SK-N-SH treated with all-trans-retinoic acid at 6 μM for 48 hours (cell line): ENCODE results near the gene SLC38A3.

ENCODE experiments used
- ATAC-seq: fragments of 200-7000 bp; cut with Tn5 transposase; 3 replicates; pipeline ENCODE4 v1.9.1; 2020; ENCODE audit warnings: mild to moderate bottlenecking, moderate library complexity
- ARNTL ChIP-seq: fragments of 450-650 bp; formaldehyde crosslinking; IDR thresholded peaks from 2 replicates; pipeline ENCODE4 v1.5.0; 2020; ENCODE audit warnings: low read depth, mild to moderate bottlenecking, moderate library complexity, borderline replicate concordance
- BACH2 ChIP-seq: fragments of 250-450 bp; sonication (Bioruptor Pico); IDR thresholded peaks from 2 replicates; pipeline ENCODE4 v1.9.0; 2021; ENCODE audit warnings: mild to moderate bottlenecking, borderline replicate concordance
- CSDC2 ChIP-seq: fragments of 250-450 bp; sonication (Bioruptor Pico); IDR thresholded peaks from 2 replicates; pipeline ENCODE4 v1.5.0; 2020; ENCODE audit warnings: mild to moderate bottlenecking, moderate library complexity
- ESRRG ChIP-seq: fragments of 250-450 bp; sonication (Bioruptor Pico); IDR thresholded peaks from 2 replicates; pipeline ENCODE4 v1.6.1; 2021; ENCODE audit warnings: mild to moderate bottlenecking
- GLIS3 ChIP-seq: fragments of 250-450 bp; sonication (Bioruptor Pico); IDR thresholded peaks from 2 replicates; pipeline ENCODE4 v1.5.0; 2020; ENCODE audit warnings: mild to moderate bottlenecking, moderate library complexity
- ISL1 ChIP-seq: fragments of 250-450 bp; sonication (Bioruptor Pico); IDR thresholded peaks from 2 replicates; pipeline ENCODE4 v2.1.2; 2022; ENCODE audit warnings: mild to moderate bottlenecking, moderate library complexity
- OSR1 ChIP-seq: fragments of 250-450 bp; sonication (Bioruptor Pico); IDR thresholded peaks from 2 replicates; pipeline ENCODE4 v1.8.0; 2022; ENCODE audit warnings: moderate library complexity, mild to moderate bottlenecking, inconsistent platforms
- PPARA ChIP-seq: fragments of 250-450 bp; sonication (Bioruptor Pico); IDR thresholded peaks from 2 replicates; pipeline ENCODE4 v1.5.0; 2020; ENCODE audit warnings: mild to moderate bottlenecking, borderline replicate concordance
- RARB ChIP-seq: fragments of 250-450 bp; sonication (Bioruptor Pico); IDR thresholded peaks from 2 replicates; pipeline ENCODE4 v1.8.0; 2021; ENCODE audit warnings: mild to moderate bottlenecking, moderate library complexity
- SNAI2 ChIP-seq: fragments of 250-450 bp; sonication (Bioruptor Pico); IDR thresholded peaks from 2 replicates; pipeline ENCODE4 v1.5.0; 2020; ENCODE audit warnings: mild to moderate bottlenecking, moderate library complexity
- TCF4 ChIP-seq: fragments of 250-450 bp; sonication (Bioruptor Pico); IDR thresholded peaks from 2 replicates; pipeline ENCODE4 v1.8.0; 2021; ENCODE audit warnings: mild to moderate bottlenecking, moderate library complexity, borderline replicate concordance
- TOX ChIP-seq: fragments of 250-450 bp; sonication (Bioruptor Pico); IDR thresholded peaks from 2 replicates; pipeline ENCODE4 v1.8.0; 2021; ENCODE audit warnings: mild to moderate bottlenecking, moderate library complexity, borderline replicate concordance
- ZC3H10 ChIP-seq: fragments of 250-450 bp; sonication (Bioruptor Pico); IDR thresholded peaks from 2 replicates; pipeline ENCODE4 v1.5.1; 2021; ENCODE audit warnings: mild to moderate bottlenecking, moderate library complexity
- ZFP3 ChIP-seq: fragments of 250-450 bp; sonication (Bioruptor Pico); IDR thresholded peaks from 2 replicates; pipeline ENCODE4 v1.5.0; 2020; ENCODE audit warnings: mild to moderate bottlenecking, moderate library complexity
- ZFP30 ChIP-seq: fragments of 450-650 bp; formaldehyde crosslinking; IDR thresholded peaks from 2 replicates; pipeline ENCODE4 v1.5.0; 2022; ENCODE audit warnings: mild to moderate bottlenecking, moderate library complexity
- ZNF565 ChIP-seq: fragments of 450-650 bp; formaldehyde crosslinking; conservative IDR thresholded peaks from 2 replicates; pipeline ENCODE4 v1.5.0; 2020; ENCODE audit warnings: low read depth, mild to moderate bottlenecking, moderate library complexity
- ZNF70 ChIP-seq: fragments of 450-650 bp; formaldehyde crosslinking; IDR thresholded peaks from 2 replicates; pipeline ENCODE4 v1.5.0; 2020; ENCODE audit warnings: mild to moderate bottlenecking, moderate library complexity
- TF ChIP-seq, protein P1 (sequence below): fragments of 250-450 bp; sonication (Bioruptor Pico); IDR thresholded peaks from 2 replicates; pipeline ENCODE4 v1.8.0; 2021; ENCODE audit warnings: low read depth, mild to moderate bottlenecking, moderate library complexity, borderline replicate concordance
- TF ChIP-seq, protein P2 (sequence below): fragments of 250-450 bp; sonication (Bioruptor Pico); IDR thresholded peaks from 2 replicates; pipeline ENCODE4 v1.8.0; 2020; ENCODE audit warnings: mild to moderate bottlenecking, moderate library complexity, borderline replicate concordance
- TF ChIP-seq, protein P3 (sequence below): fragments of 250-450 bp; sonication (Bioruptor Pico); IDR thresholded peaks from 2 replicates; pipeline ENCODE4 v1.5.1; 2021; ENCODE audit warnings: mild to moderate bottlenecking, moderate library complexity
- TF ChIP-seq, protein P4 (sequence below): fragments of 250-450 bp; sonication (Bioruptor Pico); IDR thresholded peaks from 2 replicates; pipeline ENCODE4 v1.5.1; 2020; ENCODE audit warnings: low read depth, mild to moderate bottlenecking, moderate library complexity
- TF ChIP-seq, protein P5 (sequence below): fragments of 250-450 bp; sonication (Bioruptor Pico); IDR thresholded peaks from 2 replicates; pipeline ENCODE4 v1.5.0; 2020; ENCODE audit warnings: mild to moderate bottlenecking, moderate library complexity

SLC38A3 gene

DNA sequence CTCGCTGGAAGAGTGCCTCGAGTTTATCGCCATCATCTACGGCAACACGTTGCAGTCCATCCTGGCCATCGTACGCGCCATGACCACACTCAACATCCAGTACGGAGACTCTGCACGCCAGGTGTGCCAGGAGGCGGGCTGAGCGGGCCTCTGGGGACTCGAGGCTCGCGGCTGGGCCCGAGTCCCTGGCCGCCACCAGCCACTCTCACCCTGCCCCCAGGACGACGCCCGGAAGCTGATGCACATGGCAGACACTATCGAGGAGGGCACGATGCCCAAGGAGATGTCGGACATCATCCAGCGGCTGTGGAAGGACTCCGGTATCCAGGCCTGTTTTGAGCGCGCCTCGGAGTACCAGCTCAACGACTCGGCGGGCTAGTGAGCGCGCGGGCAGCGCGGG lies 11.8 kb upstream of the SLC38A3 start:
- no peak for TF ChIP-seq TCF4 (CRISPR knock-in tag)
- TF ChIP-seq ESRRG (CRISPR knock-in tag) = no peak
- TF ChIP-seq ZFP3 (CRISPR knock-in tag) = no peak
- no peak for TF ChIP-seq TOX (CRISPR knock-in tag)
- TF ChIP-seq, protein P1, sequence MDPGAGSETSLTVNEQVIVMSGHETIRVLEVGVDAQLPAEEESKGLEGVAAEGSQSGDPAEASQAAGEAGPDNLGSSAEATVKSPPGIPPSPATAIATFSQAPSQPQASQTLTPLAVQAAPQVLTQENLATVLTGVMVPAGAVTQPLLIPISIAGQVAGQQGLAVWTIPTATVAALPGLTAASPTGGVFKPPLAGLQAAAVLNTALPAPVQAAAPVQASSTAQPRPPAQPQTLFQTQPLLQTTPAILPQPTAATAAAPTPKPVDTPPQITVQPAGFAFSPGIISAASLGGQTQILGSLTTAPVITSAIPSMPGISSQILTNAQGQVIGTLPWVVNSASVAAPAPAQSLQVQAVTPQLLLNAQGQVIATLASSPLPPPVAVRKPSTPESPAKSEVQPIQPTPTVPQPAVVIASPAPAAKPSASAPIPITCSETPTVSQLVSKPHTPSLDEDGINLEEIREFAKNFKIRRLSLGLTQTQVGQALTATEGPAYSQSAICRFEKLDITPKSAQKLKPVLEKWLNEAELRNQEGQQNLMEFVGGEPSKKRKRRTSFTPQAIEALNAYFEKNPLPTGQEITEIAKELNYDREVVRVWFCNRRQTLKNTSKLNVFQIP (CRISPR knock-in tag) = no peak
- TF ChIP-seq GLIS3 = no peak
- TF ChIP-seq ZC3H10 (CRISPR knock-in tag) = no peak
- no peak for TF ChIP-seq ARNTL (CRISPR knock-in tag)
- TF ChIP-seq, protein P2, sequence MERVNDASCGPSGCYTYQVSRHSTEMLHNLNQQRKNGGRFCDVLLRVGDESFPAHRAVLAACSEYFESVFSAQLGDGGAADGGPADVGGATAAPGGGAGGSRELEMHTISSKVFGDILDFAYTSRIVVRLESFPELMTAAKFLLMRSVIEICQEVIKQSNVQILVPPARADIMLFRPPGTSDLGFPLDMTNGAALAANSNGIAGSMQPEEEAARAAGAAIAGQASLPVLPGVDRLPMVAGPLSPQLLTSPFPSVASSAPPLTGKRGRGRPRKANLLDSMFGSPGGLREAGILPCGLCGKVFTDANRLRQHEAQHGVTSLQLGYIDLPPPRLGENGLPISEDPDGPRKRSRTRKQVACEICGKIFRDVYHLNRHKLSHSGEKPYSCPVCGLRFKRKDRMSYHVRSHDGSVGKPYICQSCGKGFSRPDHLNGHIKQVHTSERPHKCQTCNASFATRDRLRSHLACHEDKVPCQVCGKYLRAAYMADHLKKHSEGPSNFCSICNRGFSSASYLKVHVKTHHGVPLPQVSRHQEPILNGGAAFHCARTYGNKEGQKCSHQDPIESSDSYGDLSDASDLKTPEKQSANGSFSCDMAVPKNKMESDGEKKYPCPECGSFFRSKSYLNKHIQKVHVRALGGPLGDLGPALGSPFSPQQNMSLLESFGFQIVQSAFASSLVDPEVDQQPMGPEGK (CRISPR knock-in tag) = no peak
- no peak for TF ChIP-seq OSR1 (CRISPR knock-in tag)
- no peak for TF ChIP-seq RARB (CRISPR knock-in tag)
- TF ChIP-seq ZFP30 (CRISPR knock-in tag) = no peak
- TF ChIP-seq ZNF565 (CRISPR knock-in tag) = no peak
- TF ChIP-seq BACH2 (CRISPR knock-in tag) = no peak
- no peak for TF ChIP-seq SNAI2 (CRISPR knock-in tag)

DNA sequence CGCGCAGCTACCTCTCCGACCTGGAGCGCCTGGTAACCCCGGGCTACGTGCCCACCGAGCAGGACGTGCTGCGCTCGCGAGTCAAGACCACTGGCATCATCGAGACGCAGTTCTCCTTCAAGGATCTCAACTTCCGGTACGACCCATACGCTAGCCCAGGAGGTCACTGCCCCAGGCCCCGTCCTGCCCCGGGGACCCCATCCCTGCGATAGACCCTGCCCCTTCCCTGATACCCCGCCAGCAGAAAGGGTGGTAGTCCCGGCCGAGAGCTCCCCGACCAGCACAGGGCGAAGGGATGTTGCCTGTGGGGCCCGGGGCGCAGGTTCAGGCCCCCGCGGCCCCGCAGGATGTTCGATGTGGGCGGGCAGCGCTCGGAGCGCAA lies 11.3 kb upstream of the SLC38A3 start:
- ATAC-seq = no peak
- TF ChIP-seq ZFP3 (CRISPR knock-in tag) (no peak), PPARA (CRISPR knock-in tag) (no peak), BACH2 (CRISPR knock-in tag) (no peak)
- TF ChIP-seq, protein P3, sequence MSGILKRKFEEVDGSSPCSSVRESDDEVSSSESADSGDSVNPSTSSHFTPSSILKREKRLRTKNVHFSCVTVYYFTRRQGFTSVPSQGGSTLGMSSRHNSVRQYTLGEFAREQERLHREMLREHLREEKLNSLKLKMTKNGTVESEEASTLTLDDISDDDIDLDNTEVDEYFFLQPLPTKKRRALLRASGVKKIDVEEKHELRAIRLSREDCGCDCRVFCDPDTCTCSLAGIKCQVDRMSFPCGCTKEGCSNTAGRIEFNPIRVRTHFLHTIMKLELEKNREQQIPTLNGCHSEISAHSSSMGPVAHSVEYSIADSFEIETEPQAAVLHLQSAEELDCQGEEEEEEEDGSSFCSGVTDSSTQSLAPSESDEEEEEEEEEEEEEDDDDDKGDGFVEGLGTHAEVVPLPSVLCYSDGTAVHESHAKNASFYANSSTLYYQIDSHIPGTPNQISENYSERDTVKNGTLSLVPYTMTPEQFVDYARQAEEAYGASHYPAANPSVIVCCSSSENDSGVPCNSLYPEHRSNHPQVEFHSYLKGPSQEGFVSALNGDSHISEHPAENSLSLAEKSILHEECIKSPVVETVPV (CRISPR knock-in tag) = no peak

More for the DNA sequence above, 11.8 kb upstream of the SLC38A3 start:
- no peak for ATAC-seq

DNA sequence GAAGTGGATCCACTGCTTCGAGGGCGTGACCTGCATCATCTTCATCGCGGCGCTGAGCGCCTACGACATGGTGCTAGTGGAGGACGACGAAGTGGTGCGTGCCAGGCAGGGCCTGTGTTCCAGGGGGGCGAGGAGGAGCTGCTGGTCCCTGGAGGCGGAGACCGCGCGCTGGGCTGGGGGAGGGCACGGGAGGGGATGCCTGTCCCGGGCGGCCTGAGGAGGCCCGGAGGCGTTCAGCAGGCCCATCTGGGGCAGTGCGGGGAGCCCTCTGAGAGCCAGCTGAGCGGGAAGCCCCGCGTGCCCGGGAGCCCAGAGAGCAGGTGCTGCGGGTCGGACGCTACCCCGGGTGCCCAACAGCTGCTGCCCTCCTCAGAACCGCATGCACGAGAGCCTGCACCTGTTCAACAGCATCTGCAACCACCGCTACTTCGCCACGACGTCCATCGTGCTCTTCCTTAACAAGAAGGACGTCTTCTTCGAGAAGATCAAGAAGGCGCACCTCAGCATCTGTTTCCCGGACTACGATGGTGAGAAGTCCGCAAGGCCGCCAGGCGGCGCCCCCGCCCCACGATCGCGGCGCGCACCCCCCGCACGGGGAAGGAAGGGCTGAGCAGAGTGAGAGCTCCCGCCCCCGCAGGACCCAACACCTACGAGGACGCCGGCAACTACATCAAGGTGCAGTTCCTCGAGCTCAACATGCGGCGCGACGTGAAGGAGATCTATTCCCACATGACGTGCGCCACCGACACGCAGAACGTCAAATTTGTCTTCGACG lies 10.8 kb upstream of the SLC38A3 start:
- TF ChIP-seq TOX (CRISPR knock-in tag) (no peak), ISL1 (CRISPR knock-in tag) (no peak), ZNF70 (CRISPR knock-in tag) (no peak), ZNF565 (CRISPR knock-in tag) (no peak), SNAI2 (CRISPR knock-in tag) (no peak), TCF4 (CRISPR knock-in tag) (no peak), ZC3H10 (CRISPR knock-in tag) (no peak), CSDC2 (CRISPR knock-in tag) (no peak), BACH2 (CRISPR knock-in tag) (no peak), PPARA (CRISPR knock-in tag) (no peak), ESRRG (CRISPR knock-in tag) (no peak), ZFP30 (CRISPR knock-in tag) (no peak), GLIS3 (no peak), ZFP3 (CRISPR knock-in tag) (no peak), RARB (CRISPR knock-in tag) (no peak)
- TF ChIP-seq, protein P1 (CRISPR knock-in tag) = no peak
- TF ChIP-seq, protein P3 (CRISPR knock-in tag) = no peak
- TF ChIP-seq, protein P4, sequence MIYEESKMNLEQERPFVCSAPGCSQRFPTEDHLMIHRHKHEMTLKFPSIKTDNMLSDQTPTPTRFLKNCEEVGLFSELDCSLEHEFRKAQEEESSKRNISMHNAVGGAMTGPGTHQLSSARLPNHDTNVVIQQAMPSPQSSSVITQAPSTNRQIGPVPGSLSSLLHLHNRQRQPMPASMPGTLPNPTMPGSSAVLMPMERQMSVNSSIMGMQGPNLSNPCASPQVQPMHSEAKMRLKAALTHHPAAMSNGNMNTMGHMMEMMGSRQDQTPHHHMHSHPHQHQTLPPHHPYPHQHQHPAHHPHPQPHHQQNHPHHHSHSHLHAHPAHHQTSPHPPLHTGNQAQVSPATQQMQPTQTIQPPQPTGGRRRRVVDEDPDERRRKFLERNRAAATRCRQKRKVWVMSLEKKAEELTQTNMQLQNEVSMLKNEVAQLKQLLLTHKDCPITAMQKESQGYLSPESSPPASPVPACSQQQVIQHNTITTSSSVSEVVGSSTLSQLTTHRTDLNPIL (CRISPR knock-in tag) = no peak
- TF ChIP-seq, protein P5, sequence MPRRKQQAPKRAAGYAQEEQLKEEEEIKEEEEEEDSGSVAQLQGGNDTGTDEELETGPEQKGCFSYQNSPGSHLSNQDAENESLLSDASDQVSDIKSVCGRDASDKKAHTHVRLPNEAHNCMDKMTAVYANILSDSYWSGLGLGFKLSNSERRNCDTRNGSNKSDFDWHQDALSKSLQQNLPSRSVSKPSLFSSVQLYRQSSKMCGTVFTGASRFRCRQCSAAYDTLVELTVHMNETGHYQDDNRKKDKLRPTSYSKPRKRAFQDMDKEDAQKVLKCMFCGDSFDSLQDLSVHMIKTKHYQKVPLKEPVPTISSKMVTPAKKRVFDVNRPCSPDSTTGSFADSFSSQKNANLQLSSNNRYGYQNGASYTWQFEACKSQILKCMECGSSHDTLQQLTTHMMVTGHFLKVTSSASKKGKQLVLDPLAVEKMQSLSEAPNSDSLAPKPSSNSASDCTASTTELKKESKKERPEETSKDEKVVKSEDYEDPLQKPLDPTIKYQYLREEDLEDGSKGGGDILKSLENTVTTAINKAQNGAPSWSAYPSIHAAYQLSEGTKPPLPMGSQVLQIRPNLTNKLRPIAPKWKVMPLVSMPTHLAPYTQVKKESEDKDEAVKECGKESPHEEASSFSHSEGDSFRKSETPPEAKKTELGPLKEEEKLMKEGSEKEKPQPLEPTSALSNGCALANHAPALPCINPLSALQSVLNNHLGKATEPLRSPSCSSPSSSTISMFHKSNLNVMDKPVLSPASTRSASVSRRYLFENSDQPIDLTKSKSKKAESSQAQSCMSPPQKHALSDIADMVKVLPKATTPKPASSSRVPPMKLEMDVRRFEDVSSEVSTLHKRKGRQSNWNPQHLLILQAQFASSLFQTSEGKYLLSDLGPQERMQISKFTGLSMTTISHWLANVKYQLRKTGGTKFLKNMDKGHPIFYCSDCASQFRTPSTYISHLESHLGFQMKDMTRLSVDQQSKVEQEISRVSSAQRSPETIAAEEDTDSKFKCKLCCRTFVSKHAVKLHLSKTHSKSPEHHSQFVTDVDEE (CRISPR knock-in tag) = no peak
- ATAC-seq = peak; percentile 78
